MCF 10A (cell line): ENCODE measurements around the gene LMX1B. TPM values are rescaled to one million over a fixed set of nuclear protein-coding genes. Genes with fewer than 3 reads are reported as not detected.

Experiments
- BruUV-seq: library from RNA; stranded (reverse); fragments of 400-500 nt; replicated peaks from 2 replicates; lab custom pipeline; 2021; lab: Mats Ljungman, UMichigan
- CTCF ChIA-PET: fragments of 300-600 bp; sonication (Branson Sonifier 250); formaldehyde crosslinking; extraction: SDS; loops from one replicate; lab custom pipeline; 2021; ENCODE audit warnings: antibody characterized with exemption, inconsistent platforms; lab: Yijun Ruan, JAX
- POLR2A ChIA-PET: fragments of 300-600, 350-650 bp; sonication (Branson Sonifier 250); formaldehyde crosslinking; extraction: SDS; loops from one replicate; lab custom pipeline; 2020; ENCODE audit warnings: antibody characterized with exemption, inconsistent platforms; lab: Yijun Ruan, JAX
- DNase-seq: peaks from one replicate; pipeline ENCODE4 v3.0.0-alpha.2; 2018; ENCODE audit not compliant: unreplicated experiment
- H3K27ac Mint-ChIP-seq: one replicate; pipeline ENCODE4 v1.8.0; 2022; ENCODE audit warnings: mild to moderate bottlenecking, low read depth, mixed read lengths; ENCODE audit not compliant: unreplicated experiment
- H3K27me3 Mint-ChIP-seq: one replicate; pipeline ENCODE4 v1.8.0; 2022; ENCODE audit warnings: mixed read lengths; ENCODE audit not compliant: insufficient read depth, unreplicated experiment
- H3K36me3 Mint-ChIP-seq: one replicate; pipeline ENCODE4 v1.8.0; 2022; ENCODE audit warnings: mild to moderate bottlenecking, moderate library complexity, mixed read lengths; ENCODE audit not compliant: insufficient read depth, unreplicated experiment
- H3K4me1 Mint-ChIP-seq: one replicate; pipeline ENCODE4 v1.8.0; 2022; ENCODE audit warnings: mixed read lengths; ENCODE audit not compliant: insufficient read depth, unreplicated experiment
- H3K4me3 Mint-ChIP-seq: one replicate; pipeline ENCODE4 v1.8.0; 2022; ENCODE audit warnings: mild to moderate bottlenecking, moderate library complexity, mixed read lengths; ENCODE audit not compliant: unreplicated experiment
- H3K9me3 Mint-ChIP-seq: one replicate; pipeline ENCODE4 v1.8.0; 2022; ENCODE audit warnings: mixed read lengths; ENCODE audit not compliant: unreplicated experiment
- CTCF ChIP-seq: fragments of 200-600 bp; IDR thresholded peaks from one replicate; pipeline ENCODE4 v1.8.0; 2022; ENCODE audit warnings: antibody characterized with exemption, mild to moderate bottlenecking; ENCODE audit not compliant: unreplicated experiment
- intact Hi-C: fragments of 100-400 bp; cut with micrococcal nuclease; formaldehyde crosslinking; loops from 2 replicates; pipeline ENCODE4 v1.14.1; 2022
- total RNA-seq: library from RNA; stranded (reverse); gene quantifications from 2 replicates; pipeline ENCODE4 v1.2.3, GENCODE V29; 2022

Gene LMX1B
- total RNA-seq, 1 experiment from 2014 or later, result 3.4 TPM

DNA sequence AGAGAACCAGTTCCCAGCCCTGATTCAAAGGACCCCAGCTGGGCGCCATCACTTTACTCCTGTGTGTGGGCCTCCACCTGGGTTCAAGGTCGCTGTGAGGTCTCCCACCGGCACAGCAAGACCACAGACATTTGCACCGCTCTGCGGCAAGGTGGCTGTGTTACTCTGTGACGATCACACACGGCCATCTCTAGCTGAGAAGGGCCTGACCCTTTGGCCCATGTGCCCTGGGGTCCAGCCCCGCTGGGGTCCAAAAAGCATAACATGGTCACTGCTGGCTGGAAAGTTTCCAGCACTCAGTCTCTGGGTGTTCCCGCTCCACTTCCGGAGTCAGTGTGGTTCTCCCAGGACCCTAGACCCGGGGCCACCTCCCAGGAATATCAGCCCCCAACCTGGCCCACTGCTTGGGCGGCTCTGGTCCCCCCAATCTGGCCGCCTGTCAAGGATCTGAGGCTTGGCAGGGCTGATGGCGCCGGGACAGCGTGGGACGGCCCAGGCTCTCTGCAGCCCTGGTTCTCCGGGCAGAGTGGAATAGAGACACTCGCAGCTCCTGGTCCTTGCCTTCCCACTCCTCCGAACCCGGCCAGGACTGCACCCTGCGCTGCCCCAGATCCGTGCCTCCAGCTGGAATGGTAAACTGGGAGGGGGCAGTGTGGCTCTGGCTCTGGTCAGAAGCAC is 3.9 kb upstream of the LMX1B start:
- no peaks in the 10 kb centered on the region for H3K36me3 Mint-ChIP-seq

DNA sequence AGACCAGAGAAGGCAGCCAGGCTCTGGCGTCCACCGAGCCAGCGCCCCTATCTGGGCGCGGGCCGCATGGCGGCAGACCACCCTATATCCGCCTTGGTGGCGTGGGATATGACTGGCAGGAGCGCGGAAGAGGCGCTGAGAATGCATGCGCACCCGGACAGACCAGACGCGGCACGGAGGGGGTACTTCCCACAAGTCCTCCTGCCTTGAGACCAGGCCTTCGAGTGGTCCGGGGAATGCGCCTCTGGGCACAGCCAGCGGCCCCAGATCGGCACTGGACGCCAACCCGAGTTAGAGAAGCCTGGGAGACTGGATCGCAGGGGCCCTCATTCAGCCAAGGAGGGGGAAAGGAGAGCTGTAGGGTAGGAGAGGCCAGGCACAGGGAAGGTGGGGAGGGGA is 2.5 kb upstream of the LMX1B start:
- no peak overlapping the region for H3K4me3 Mint-ChIP-seq
- no peaks in the 10 kb centered on the region for H3K9me3 Mint-ChIP-seq
- peaks cover 14% of the 10 kb centered on the region for H3K27me3 Mint-ChIP-seq
- DNase-seq, result no peak
- no peak for TF ChIP-seq CTCF
- intact Hi-C loops, result loop anchor here (1.0 to 5.0 kb wide), 2 partner anchors 81 to 170 kb away; no protein-coding TSS in a partner anchor
- peaks cover 17% of the 10 kb centered on the region for H3K4me1 Mint-ChIP-seq
- ChIA-PET POLR2A (interaction anchor here (0.7 to 3.0 kb wide), 2 partner anchors 56 to 93 kb away, joined by 3 to 14 read pairs; no protein-coding TSS in a partner anchor), CTCF (interaction anchor here (0.6 to 1.6 kb wide), 7 partner anchors 8 to 171 kb away, joined by 3 to 6 read pairs (median 3); no protein-coding TSS in a partner anchor)
- no TSS peak for BruUV-seq
- no peaks in the 10 kb centered on the region for H3K36me3 Mint-ChIP-seq
- H3K27ac Mint-ChIP-seq, result no peak overlapping the region

More for the DNA sequence above, 3.9 kb upstream of the LMX1B start:
- intact Hi-C loops, result loop anchor here (5.0 kb wide), 1 partner anchor 82 kb away; no protein-coding TSS in a partner anchor
- Mint-ChIP-seq H3K4me1 (peaks cover 18% of the 10 kb centered on the region), H3K27ac (no peak overlapping the region), H3K4me3 (no peak overlapping the region), H3K9me3 (no peaks in the 10 kb centered on the region), H3K27me3 (peaks cover 10% of the 10 kb centered on the region)
- ChIA-PET CTCF (interaction anchor here (0.7 to 2.0 kb wide), 5 partner anchors 32 to 172 kb away, joined by 3 to 8 read pairs (median 5); no protein-coding TSS in a partner anchor), POLR2A (interaction anchor here (0.6 to 0.8 kb wide), 2 partner anchors 23 to 178 kb away, joined by 3 read pairs; no protein-coding TSS in a partner anchor)
- TF ChIP-seq CTCF, result no peak
- no peak for DNase-seq
- BruUV-seq, result no TSS peak

GRCh38 chr9:126611592-126612325 is 2.0 kb upstream of the LMX1B start:
- CTCF ChIA-PET, result interaction anchor here (0.5 to 1.6 kb wide), 13 partner anchors 8 to 252 kb away, joined by 3 to 6 read pairs (median 3); no protein-coding TSS in a partner anchor
- peak; percentile 64 for DNase-seq
- Mint-ChIP-seq H3K4me1 (peaks cover 11% of the 10 kb centered on the region), H3K36me3 (no peaks in the 10 kb centered on the region), H3K27me3 (peaks cover 14% of the 10 kb centered on the region), H3K4me3 (peak overlapping the region; percentile 2), H3K9me3 (no peaks in the 10 kb centered on the region), H3K27ac (no peak overlapping the region)
- no TSS peak for BruUV-seq
- TF ChIP-seq CTCF, result peak; percentile 83
- intact Hi-C loops, result loop anchor here (1.0 to 5.0 kb wide), 2 partner anchors 81 to 170 kb away; no protein-coding TSS in a partner anchor
- POLR2A ChIA-PET, result interaction anchor here (0.7 to 3.0 kb wide), 2 partner anchors 56 to 93 kb away, joined by 3 to 14 read pairs; no protein-coding TSS in a partner anchor
